ENCODE measurements around the gene HSPH1. TPM values are rescaled to one million over a fixed set of nuclear protein-coding genes. Genes with fewer than 3 reads are reported as not detected.

HSPH1 gene
- total RNA-seq, 1 experiment from 2014 or later, result 116 TPM

GRCh38 chr13:31110169-31110568, 51.5 kb downstream of the HSPH1 start:
- Histone ChIP-seq H3K27ac (ENCODE audit: low read depth, low read length) (no peak overlapping the region), H3K4me3 (replicated peaks in 1 of 2; ENCODE audit: low read depth in 1 of 2, low read length in 2 of 2) (no peak overlapping the region), H3K9me2 (ENCODE audit: insufficient read depth) (no peaks in the 10 kb centered on the region), H3K9ac (ENCODE audit: low read length) (no peak overlapping the region), H3K27me3 (ENCODE audit: insufficient read depth, low read length) (peaks cover 16% of the 10 kb centered on the region), H3K36me3 (ENCODE audit: control insufficient read depth in 1 of 2, insufficient read depth in 2 of 2, low read length in 2 of 2) (no peaks in the 10 kb centered on the region), H3K4me1 (ENCODE audit: control insufficient read depth in 1 of 2, insufficient read depth in 2 of 2, low read length in 2 of 2) (no peaks in the 10 kb centered on the region), H3K79me2 (ENCODE audit: insufficient read depth, low read length) (no peaks in the 10 kb centered on the region), H2AFZ (ENCODE audit: low read depth, low read length, poor library complexity, severe bottlenecking) (no peak overlapping the region), H4K20me1 (ENCODE audit: insufficient read depth) (no peaks in the 10 kb centered on the region), H3K9me3 (ENCODE audit: control insufficient read depth in 1 of 2, insufficient read depth in 1 of 2, low read depth in 1 of 2, low read length in 2 of 2) (no peaks in the 10 kb centered on the region), H3K4me2 (ENCODE audit: low read length) (no peak overlapping the region)
- BruUV-seq (replicated peaks), result no TSS peak
- POLR2A ChIA-PET, result no interaction called here
- CTCF ChIA-PET, result no interaction called here
- intact Hi-C loops (cut with micrococcal nuclease), result no loop called here
- RAD21 ChIA-PET (ENCODE audit: low non-redundant PET in 1 of 2, low total read pairs in 2 of 2, uncharacterized antibody in 2 of 2, unreplicated experiment in 2 of 2), result no interaction called here
- ATAC-seq (no peak), DNase-seq (ENCODE audit: low read depth, low spot score) (no peak)
- TF ChIP-seq YY1 (IDR thresholded peaks at IDR 0.05; ENCODE audit: extremely low read depth, insufficient replicate concordance, low read depth, low read length), result no peak
- TF ChIP-seq MAX (IDR thresholded peaks at IDR 0.05), result no peak

GRCh38 chr13:31107109-31107508, 54.6 kb downstream of the HSPH1 start:
- Histone ChIP-seq H3K36me3 (ENCODE audit: control insufficient read depth in 1 of 2, insufficient read depth in 2 of 2, low read length in 2 of 2) (no peaks in the 10 kb centered on the region), H3K4me1 (ENCODE audit: control insufficient read depth in 1 of 2, insufficient read depth in 2 of 2, low read length in 2 of 2) (no peaks in the 10 kb centered on the region), H3K79me2 (ENCODE audit: insufficient read depth, low read length) (no peaks in the 10 kb centered on the region), H3K4me3 (replicated peaks in 1 of 2; ENCODE audit: low read depth in 1 of 2, low read length in 2 of 2) (no peak overlapping the region), H3K27ac (ENCODE audit: low read depth, low read length) (no peak overlapping the region), H3K4me2 (ENCODE audit: low read length) (no peak overlapping the region), H3K9me2 (ENCODE audit: insufficient read depth) (no peaks in the 10 kb centered on the region), H3K9me3 (ENCODE audit: control insufficient read depth in 1 of 2, insufficient read depth in 1 of 2, low read depth in 1 of 2, low read length in 2 of 2) (no peaks in the 10 kb centered on the region), H4K20me1 (ENCODE audit: insufficient read depth) (no peaks in the 10 kb centered on the region), H2AFZ (ENCODE audit: low read depth, low read length, poor library complexity, severe bottlenecking) (no peak overlapping the region), H3K9ac (ENCODE audit: low read length) (no peak overlapping the region), H3K27me3 (ENCODE audit: insufficient read depth, low read length) (peaks cover 14% of the 10 kb centered on the region; the same call in 1 of the 2 replicates)
- intact Hi-C loops (cut with micrococcal nuclease), result no loop called here
- POLR2A ChIA-PET, result no interaction called here
- BruUV-seq (replicated peaks), result no TSS peak
- RAD21 ChIA-PET (ENCODE audit: low non-redundant PET in 1 of 2, low total read pairs in 2 of 2, uncharacterized antibody in 2 of 2, unreplicated experiment in 2 of 2), result no interaction called here
- TF ChIP-seq FOSL1 (IDR thresholded peaks at IDR 0.05; ENCODE audit: low read depth), result no peak
- no peak for TF ChIP-seq POLR2AphosphoS5 (IDR thresholded peaks at IDR 0.05; ENCODE audit: low read depth, low read length)
- TF ChIP-seq JUND (IDR thresholded peaks at IDR 0.05), result no peak
- no peak for DNase-seq (ENCODE audit: low read depth, low spot score)
- CTCF ChIA-PET, result interaction anchor here (0.8 kb wide), 1 partner anchor 57 kb away, joined by 3 read pairs; no protein-coding TSS in a partner anchor
- ATAC-seq, result no peak
